ENCODE measurements around the gene ASB10. TPM values are rescaled to one million over a fixed set of nuclear protein-coding genes. Genes with fewer than 3 reads are reported as not detected.

The ASB10 gene, protein sequence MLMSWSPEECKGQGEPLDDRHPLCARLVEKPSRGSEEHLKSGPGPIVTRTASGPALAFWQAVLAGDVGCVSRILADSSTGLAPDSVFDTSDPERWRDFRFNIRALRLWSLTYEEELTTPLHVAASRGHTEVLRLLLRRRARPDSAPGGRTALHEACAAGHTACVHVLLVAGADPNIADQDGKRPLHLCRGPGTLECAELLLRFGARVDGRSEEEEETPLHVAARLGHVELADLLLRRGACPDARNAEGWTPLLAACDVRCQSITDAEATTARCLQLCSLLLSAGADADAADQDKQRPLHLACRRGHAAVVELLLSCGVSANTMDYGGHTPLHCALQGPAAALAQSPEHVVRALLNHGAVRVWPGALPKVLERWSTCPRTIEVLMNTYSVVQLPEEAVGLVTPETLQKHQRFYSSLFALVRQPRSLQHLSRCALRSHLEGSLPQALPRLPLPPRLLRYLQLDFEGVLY
- not detected in 2 replicates for total RNA-seq

DNA sequence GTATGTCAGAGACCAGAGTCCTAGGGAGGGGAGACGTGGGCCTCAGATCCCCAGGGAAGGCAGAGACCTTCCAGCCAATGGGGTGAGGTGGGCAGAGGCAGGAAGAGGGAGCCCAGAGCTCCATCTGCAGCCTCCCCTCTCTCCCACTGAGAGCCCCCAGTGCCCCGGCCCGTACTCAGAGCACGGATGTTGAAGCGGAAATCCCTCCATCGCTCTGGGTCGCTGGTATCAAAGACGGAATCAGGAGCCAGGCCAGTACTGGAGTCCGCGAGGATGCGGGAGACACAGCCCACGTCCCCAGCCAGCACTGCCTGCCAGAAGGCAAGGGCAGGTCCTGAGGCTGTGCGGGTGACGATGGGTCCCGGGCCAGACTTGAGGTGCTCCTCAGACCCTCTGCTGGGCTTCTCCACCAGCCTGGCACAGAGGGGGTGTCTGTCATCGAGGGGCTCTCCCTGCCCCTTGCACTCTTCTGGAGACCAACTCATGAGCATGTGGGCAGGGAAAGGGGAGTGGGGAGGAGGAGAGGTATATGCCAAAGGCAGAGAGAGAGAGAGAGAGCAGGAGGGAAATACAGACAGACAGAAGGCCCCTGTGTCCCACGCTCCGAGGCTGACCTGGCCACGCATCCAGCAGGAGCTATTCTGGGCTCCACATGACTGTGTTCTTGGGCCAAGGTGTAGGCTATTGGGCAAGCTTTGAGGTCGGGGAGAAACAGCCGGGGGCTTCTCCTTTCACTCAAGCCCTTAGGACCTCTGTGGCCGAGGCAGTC, at the start of gene ASB10:
TSS of gene ASB10 (minus strand) at position 611 of the 769 bp plus-strand sequence. CDS start at position 491, 120 bp downstream.
- H3K27me3 Mint-ChIP-seq = peaks cover 9% of the 10 kb centered on the region
- DNase-seq = no peak
- no peaks in the 10 kb centered on the region for H3K36me3 Mint-ChIP-seq (ENCODE audit: low read depth)
- no peaks in the 10 kb centered on the region for H3K9me3 Mint-ChIP-seq
- no peak within 1 kb of the TSS for H3K4me3 Mint-ChIP-seq
- no peaks in the 10 kb centered on the region for H3K4me1 Mint-ChIP-seq
- intact Hi-C loops (cut with micrococcal nuclease) = no loop called here
- no peak within 1 kb of the TSS for H3K27ac Mint-ChIP-seq

- Mint-ChIP-seq H3K4me1 (peaks cover 25% of the 10 kb centered on the region), H3K36me3 (ENCODE audit: low read depth) (peaks cover 35% of the 10 kb centered on the region), H3K4me3 (no peak overlapping the region), H3K9me3 (no peaks in the 10 kb centered on the region), H3K27me3 (no peaks in the 10 kb centered on the region), H3K27ac (no peak overlapping the region)
- intact Hi-C loops (cut with micrococcal nuclease) = no loop called here
- DNase-seq = no peak
Observed at GRCh38 chr7:151236406-151236805, 49.4 kb upstream of the ASB10 start.

GRCh38 chr7:151235091-151235787, 48.2 kb upstream of the ASB10 start:
- Mint-ChIP-seq H3K4me3 (peak overlapping the region; percentile 100), H3K36me3 (ENCODE audit: low read depth) (peaks cover 35% of the 10 kb centered on the region), H3K27me3 (peaks cover 3% of the 10 kb centered on the region), H3K27ac (no peak overlapping the region), H3K9me3 (no peaks in the 10 kb centered on the region), H3K4me1 (peaks cover 25% of the 10 kb centered on the region)
- intact Hi-C loops (cut with micrococcal nuclease) = no loop called here
- no peak for DNase-seq

- intact Hi-C loops (cut with micrococcal nuclease) = loop anchor here (1.0 kb wide), 2 partner anchors 10 to 116 kb away; no protein-coding TSS in a partner anchor
- Mint-ChIP-seq H3K27me3 (peaks cover 6% of the 10 kb centered on the region), H3K4me1 (peaks cover 25% of the 10 kb centered on the region), H3K9me3 (no peaks in the 10 kb centered on the region), H3K36me3 (ENCODE audit: low read depth) (peaks cover 30% of the 10 kb centered on the region), H3K4me3 (peak overlapping the region; percentile 100), H3K27ac (peak overlapping the region; percentile 99)
- no peak for DNase-seq
Observed at GRCh38 chr7:151233804-151234203, 46.8 kb upstream of the ASB10 start.

- intact Hi-C loops (cut with micrococcal nuclease) = loop anchor here (1.0 kb wide), 3 partner anchors 11 to 205 kb away; partner anchors contain the start of gene ABCB8
- Mint-ChIP-seq H3K9me3 (no peaks in the 10 kb centered on the region), H3K27me3 (peaks cover 6% of the 10 kb centered on the region), H3K36me3 (ENCODE audit: low read depth) (peaks cover 30% of the 10 kb centered on the region), H3K4me3 (peak overlapping the region; percentile 100), H3K4me1 (peaks cover 27% of the 10 kb centered on the region), H3K27ac (peak overlapping the region; percentile 99)
- peak; percentile 88 for DNase-seq
Observed at GRCh38 chr7:151232917-151233701, 46.1 kb upstream of the ASB10 start.

- intact Hi-C loops (cut with micrococcal nuclease) = loop anchor here (1.0 kb wide), 1 partner anchor 204 kb away; the partner anchor contains the start of gene ABCB8
- DNase-seq = peak; percentile 98
- Mint-ChIP-seq H3K27me3 (peaks cover 6% of the 10 kb centered on the region), H3K9me3 (no peaks in the 10 kb centered on the region), H3K27ac (peak within 1 kb of the TSS; percentile 99), H3K4me1 (peaks cover 33% of the 10 kb centered on the region), H3K4me3 (peak within 1 kb of the TSS; percentile 100), H3K36me3 (ENCODE audit: low read depth) (peaks cover 30% of the 10 kb centered on the region)
Observed at GRCh38 chr7:151232091-151232916, 45.3 kb upstream of the ASB10 start, which contains the start of gene CHPF2. TSS of gene CHPF2 (plus strand) at chr7:151232483. CDS start at chr7:151234012, 1,529 bp downstream.

DNA sequence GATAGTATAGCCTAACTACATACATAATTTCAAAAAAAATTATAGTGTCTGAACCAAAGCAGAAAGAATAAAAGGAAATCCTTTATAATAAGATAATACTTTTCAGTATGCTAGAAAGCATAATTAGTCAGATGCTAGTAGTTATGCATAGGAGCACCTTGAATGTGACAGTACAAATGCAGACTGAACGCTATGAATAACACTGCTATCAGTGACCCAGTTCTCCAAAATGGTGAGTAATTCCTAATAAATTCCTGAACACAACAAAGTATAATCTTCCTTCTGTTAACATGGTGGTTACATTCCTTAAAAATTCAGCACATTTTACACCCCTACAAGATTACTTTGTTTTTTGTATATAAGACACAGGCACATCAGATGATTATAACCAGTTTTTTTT, 44.0 kb upstream of the ASB10 start:
- Mint-ChIP-seq H3K4me3 (no peak overlapping the region), H3K4me1 (peaks cover 43% of the 10 kb centered on the region)
- intact Hi-C loops (cut with micrococcal nuclease) = no loop called here

DNA sequence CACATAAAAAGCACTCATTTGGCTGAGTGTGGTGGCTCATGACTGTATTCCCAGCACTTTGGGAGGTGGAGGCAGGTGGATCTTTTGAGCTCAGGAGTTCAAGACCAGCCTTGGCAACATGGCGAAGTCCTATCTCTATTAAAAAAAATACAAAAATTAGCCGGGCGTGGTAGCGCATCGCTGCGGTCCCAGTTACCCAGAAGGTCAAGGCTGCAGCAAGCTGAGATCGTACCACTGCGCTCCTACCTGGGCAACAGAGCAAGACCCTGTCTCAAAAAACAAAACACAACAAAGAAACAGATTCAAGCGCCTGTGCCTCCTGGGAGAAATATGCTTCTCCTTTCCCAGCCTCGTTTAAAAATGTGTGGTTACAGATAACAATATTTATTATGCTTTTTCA, 42.2 kb upstream of the ASB10 start:
- Mint-ChIP-seq H3K9me3 (no peaks in the 10 kb centered on the region), H3K4me3 (no peak overlapping the region), H3K36me3 (ENCODE audit: low read depth) (peaks cover 34% of the 10 kb centered on the region), H3K27ac (no peak overlapping the region), H3K4me1 (peaks cover 48% of the 10 kb centered on the region), H3K27me3 (peaks cover 6% of the 10 kb centered on the region)
- intact Hi-C loops (cut with micrococcal nuclease) = no loop called here
- DNase-seq = no peak

More for the DNA sequence above, 44.0 kb upstream of the ASB10 start:
- peak overlapping the region; percentile 9 for H3K27ac Mint-ChIP-seq
- no peaks in the 10 kb centered on the region for H3K9me3 Mint-ChIP-seq
- peaks cover 31% of the 10 kb centered on the region for H3K36me3 Mint-ChIP-seq (ENCODE audit: low read depth)
- no peak for DNase-seq
- peaks cover 6% of the 10 kb centered on the region for H3K27me3 Mint-ChIP-seq

GRCh38 chr7:151228024-151228866, 41.2 kb upstream of the ASB10 start:
- H3K4me3 Mint-ChIP-seq = peak overlapping the region; percentile 97
- intact Hi-C loops (cut with micrococcal nuclease) = no loop called here
- peaks cover 6% of the 10 kb centered on the region for H3K27me3 Mint-ChIP-seq
- peaks cover 41% of the 10 kb centered on the region for H3K4me1 Mint-ChIP-seq
- no peaks in the 10 kb centered on the region for H3K9me3 Mint-ChIP-seq
- H3K36me3 Mint-ChIP-seq (ENCODE audit: low read depth) = peaks cover 37% of the 10 kb centered on the region
- H3K27ac Mint-ChIP-seq = peak overlapping the region; percentile 21
- no peak for DNase-seq

DNA sequence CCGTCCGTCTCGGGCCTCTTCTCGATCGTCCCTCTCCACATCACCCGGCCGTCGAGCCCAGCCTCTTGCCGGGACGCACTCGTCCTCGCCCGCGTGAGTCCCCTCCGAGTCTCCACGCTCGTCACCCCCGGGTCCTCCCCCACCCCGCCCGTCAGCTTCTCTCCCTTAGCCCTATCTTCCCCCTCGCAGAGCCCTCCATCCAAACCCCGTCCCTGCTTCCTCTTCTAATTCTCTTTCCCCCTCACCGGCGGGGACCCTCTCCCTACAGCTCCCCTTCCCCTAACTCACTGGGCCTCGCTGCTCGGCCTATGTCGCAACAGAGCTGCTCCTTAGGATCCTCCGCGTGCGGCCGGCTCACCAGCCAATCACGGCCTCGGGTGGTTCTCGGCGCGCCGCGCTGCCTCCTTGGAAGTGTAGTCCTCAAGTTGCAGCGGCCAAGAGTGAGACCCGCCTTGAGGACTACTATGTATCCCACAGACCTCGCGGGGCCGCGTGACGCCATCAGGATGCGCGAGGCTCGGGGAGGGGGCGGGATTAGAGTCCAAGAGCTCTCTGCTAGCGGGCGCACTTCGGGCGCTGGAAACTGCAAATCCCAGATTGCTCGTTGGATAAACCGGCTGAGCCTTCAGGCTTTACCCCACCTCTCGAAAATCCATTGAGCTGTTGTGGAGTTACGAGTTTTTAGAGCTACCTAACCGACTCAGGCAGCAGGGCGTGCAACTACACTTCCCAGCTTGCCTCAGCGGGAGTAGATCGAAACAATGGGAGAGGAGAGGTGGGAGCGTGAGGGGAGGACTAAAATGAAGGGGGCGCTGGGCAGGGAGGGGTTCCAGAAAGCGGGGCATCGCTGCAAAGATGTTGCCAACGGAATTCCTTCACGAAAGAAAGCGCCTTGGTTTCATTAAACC, 40.1 kb upstream of the ASB10 start, which contains the start of gene ABCF2:
TSS of gene ABCF2 (minus strand) at position 331 of the 908 bp plus-strand sequence. CDS start 747 bp downstream, outside the sequence.
- H3K27me3 Mint-ChIP-seq = peaks cover 6% of the 10 kb centered on the region
- intact Hi-C loops (cut with micrococcal nuclease) = loop anchor here (1.0 to 2.0 kb wide), 4 partner anchors 18 to 169 kb away; partner anchors contain the start of gene TMUB1
- peak; percentile 99 for DNase-seq
- peak within 1 kb of the TSS; percentile 97 for H3K4me3 Mint-ChIP-seq
- peak within 1 kb of the TSS; percentile 96 for H3K27ac Mint-ChIP-seq
- H3K9me3 Mint-ChIP-seq = no peaks in the 10 kb centered on the region
- peaks cover 38% of the 10 kb centered on the region for H3K36me3 Mint-ChIP-seq (ENCODE audit: low read depth)
- H3K4me1 Mint-ChIP-seq = peaks cover 36% of the 10 kb centered on the region

DNA sequence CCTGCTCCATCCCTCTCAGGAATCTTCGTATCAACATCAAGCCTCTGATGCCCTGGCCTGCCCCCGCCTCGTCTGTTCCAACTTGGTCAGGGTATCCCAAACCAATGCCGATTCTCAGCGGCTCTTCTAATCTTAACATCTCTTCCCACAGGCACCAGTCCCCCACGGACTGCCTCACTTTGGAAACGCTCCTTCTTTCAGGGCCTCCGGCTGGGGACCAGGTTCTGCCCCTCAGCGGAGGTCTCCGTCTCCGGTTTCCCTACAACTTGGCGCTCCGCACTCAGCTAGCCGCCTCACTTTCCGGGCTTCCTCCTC, 39.5 kb upstream of the ASB10 start:
- intact Hi-C loops (cut with micrococcal nuclease) = loop anchor here (2.0 kb wide), 3 partner anchors 18 to 144 kb away; partner anchors contain the start of gene TMUB1

More for the DNA sequence above, 39.5 kb upstream of the ASB10 start:
- Mint-ChIP-seq H3K27me3 (peaks cover 6% of the 10 kb centered on the region), H3K9me3 (no peaks in the 10 kb centered on the region), H3K27ac (peak overlapping the region; percentile 96), H3K4me3 (peak overlapping the region; percentile 97), H3K4me1 (peaks cover 30% of the 10 kb centered on the region), H3K36me3 (ENCODE audit: low read depth) (peaks cover 42% of the 10 kb centered on the region)
- DNase-seq = no peak

Data from activated CD4-positive, alpha-beta T cell treated with anti-CD3 and anti-CD28 coated beads, Interleukin-2, amount 10 ng/mL, durations not matched to agents 24 days and 14 days (primary cell).